HFFc6 (cell line): ENCODE results near the gene BPIFB3. TPM values are rescaled to one million over a fixed set of nuclear protein-coding genes. Genes with fewer than 3 reads are reported as not detected.

Experiments used
- DNase-seq: peaks from one replicate; pipeline ENCODE4 v3.0.0-alpha.2; 2018
- H3K27ac Mint-ChIP-seq: 2 replicates; pipeline ENCODE4 v1.8.0; 2020; ENCODE audit warnings: mild to moderate bottlenecking, mixed read lengths
- H3K27me3 Mint-ChIP-seq: 2 replicates; pipeline ENCODE4 v1.8.0; 2021; ENCODE audit warnings: mild to moderate bottlenecking, moderate library complexity, mixed read lengths; ENCODE audit not compliant: insufficient read depth
- H3K36me3 Mint-ChIP-seq: 2 replicates; pipeline ENCODE4 v1.8.0; 2021; ENCODE audit warnings: low read depth, mixed read lengths
- H3K4me1 Mint-ChIP-seq: 2 replicates; pipeline ENCODE4 v1.8.0; 2020; ENCODE audit warnings: low read depth, mixed read lengths
- H3K4me3 Mint-ChIP-seq: 2 replicates; pipeline ENCODE4 v1.8.0; 2020; ENCODE audit warnings: mild to moderate bottlenecking, moderate library complexity, mixed read lengths
- H3K9me3 Mint-ChIP-seq: 2 replicates; pipeline ENCODE4 v1.8.0; 2020; ENCODE audit warnings: mild to moderate bottlenecking, mixed read lengths
- total RNA-seq, 6 experiments: library from RNA; stranded (reverse); fragmentation: NEBNext Ultra II Directional; extraction: Animal tissue kit (Norgen Biotek cat#: 25700); gene quantifications; 2 replicates in 1 of 6; 3 replicates in 5 of 6; pipeline ENCODE4 v1.2.3, GENCODE V29; 2021
- TF ChIP-seq, protein P1 (sequence below): fragments of 200-600 bp; sonication (generic); IDR thresholded peaks from 2 replicates; pipeline ENCODE4 v1.5.0; 2021; ENCODE audit warnings: antibody characterized with exemption, mild to moderate bottlenecking

The BPIFB3 gene
- total RNA-seq, 6 experiments from 2014 or later = not detected

- TF ChIP-seq, protein P1, sequence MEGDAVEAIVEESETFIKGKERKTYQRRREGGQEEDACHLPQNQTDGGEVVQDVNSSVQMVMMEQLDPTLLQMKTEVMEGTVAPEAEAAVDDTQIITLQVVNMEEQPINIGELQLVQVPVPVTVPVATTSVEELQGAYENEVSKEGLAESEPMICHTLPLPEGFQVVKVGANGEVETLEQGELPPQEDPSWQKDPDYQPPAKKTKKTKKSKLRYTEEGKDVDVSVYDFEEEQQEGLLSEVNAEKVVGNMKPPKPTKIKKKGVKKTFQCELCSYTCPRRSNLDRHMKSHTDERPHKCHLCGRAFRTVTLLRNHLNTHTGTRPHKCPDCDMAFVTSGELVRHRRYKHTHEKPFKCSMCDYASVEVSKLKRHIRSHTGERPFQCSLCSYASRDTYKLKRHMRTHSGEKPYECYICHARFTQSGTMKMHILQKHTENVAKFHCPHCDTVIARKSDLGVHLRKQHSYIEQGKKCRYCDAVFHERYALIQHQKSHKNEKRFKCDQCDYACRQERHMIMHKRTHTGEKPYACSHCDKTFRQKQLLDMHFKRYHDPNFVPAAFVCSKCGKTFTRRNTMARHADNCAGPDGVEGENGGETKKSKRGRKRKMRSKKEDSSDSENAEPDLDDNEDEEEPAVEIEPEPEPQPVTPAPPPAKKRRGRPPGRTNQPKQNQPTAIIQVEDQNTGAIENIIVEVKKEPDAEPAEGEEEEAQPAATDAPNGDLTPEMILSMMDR = no peak
- Mint-ChIP-seq H3K4me3 (no peak overlapping the region), H3K9me3 (no peaks in the 10 kb centered on the region), H3K4me1 (no peaks in the 10 kb centered on the region), H3K36me3 (no peaks in the 10 kb centered on the region), H3K27ac (no peak overlapping the region), H3K27me3 (peaks cover 25% of the 10 kb centered on the region)
- DNase-seq = no peak
Observed at GRCh38 chr20:33091693-33092092, 38.0 kb downstream of the BPIFB3 start.

DNA sequence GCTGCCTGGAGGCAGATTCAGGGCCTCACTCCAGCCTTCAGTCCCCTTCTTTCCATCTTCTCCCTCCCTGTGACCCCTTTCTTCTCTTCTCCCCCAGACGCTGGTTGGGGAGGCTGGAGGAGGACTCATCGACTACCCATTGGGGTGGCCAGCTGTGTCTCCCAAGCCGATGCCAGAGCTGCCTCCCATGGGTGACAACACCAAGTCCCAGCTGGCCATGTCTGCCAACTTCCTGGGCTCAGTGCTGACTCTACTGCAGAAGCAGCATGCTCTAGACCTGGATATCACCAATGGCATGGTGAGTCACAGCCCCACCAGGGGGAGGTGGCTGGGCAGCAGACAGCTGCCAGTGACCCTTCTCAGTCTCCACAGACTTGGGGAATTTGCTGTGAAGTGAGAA, 38.7 kb downstream of the BPIFB3 start:
- Mint-ChIP-seq H3K27me3 (peaks cover 24% of the 10 kb centered on the region), H3K4me1 (no peaks in the 10 kb centered on the region), H3K36me3 (no peaks in the 10 kb centered on the region), H3K4me3 (no peak overlapping the region), H3K9me3 (no peaks in the 10 kb centered on the region), H3K27ac (no peak overlapping the region)
- no peak for DNase-seq
- TF ChIP-seq, protein P1 = no peak

DNA sequence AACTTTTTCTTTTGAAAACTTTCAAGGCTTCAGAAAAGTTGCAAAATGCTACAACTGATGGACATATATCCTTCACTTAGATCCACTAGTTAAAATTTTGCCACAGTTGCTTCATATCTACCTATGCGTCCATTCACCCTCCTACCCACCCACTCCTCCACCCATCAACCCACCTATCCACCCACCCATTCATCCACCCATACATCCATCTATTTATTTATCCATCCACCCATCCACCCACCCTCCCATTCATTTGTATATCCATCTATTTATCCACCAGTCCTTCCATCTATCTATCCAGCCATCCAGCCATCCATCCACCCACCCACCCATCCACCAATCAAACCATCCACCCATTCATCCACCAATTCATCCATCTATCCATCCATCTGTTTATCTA, 39.4 kb downstream of the BPIFB3 start:
- TF ChIP-seq, protein P1 = no peak
- Mint-ChIP-seq H3K27ac (no peak overlapping the region), H3K36me3 (no peaks in the 10 kb centered on the region), H3K27me3 (peaks cover 21% of the 10 kb centered on the region), H3K4me3 (no peak overlapping the region), H3K4me1 (no peaks in the 10 kb centered on the region), H3K9me3 (no peaks in the 10 kb centered on the region)
- DNase-seq = no peak

DNA sequence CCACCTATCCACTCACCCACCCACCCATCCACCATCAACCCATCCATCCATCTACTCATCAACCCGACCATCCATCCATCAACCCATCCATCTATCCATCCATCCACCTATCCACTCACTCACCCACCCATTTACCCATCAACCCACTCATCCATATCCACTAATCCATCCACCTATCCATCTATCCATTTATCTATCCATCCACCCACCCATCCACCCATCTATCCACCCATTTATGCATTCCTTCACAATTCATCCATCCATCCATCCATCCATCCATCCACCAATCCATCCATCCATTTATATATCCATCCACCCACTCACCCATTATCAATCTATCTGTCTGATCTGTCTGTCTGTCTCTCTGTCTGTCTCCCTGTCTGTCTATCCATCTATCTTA, 39.9 kb downstream of the BPIFB3 start:
- Mint-ChIP-seq H3K27ac (no peak overlapping the region), H3K4me1 (no peaks in the 10 kb centered on the region), H3K4me3 (no peak overlapping the region), H3K9me3 (no peaks in the 10 kb centered on the region), H3K36me3 (no peaks in the 10 kb centered on the region), H3K27me3 (peaks cover 21% of the 10 kb centered on the region)
- no peak for DNase-seq
- TF ChIP-seq, protein P1 = no peak

GRCh38 chr20:33095249-33095648, 41.5 kb downstream of the BPIFB3 start:
- H3K4me3 Mint-ChIP-seq = no peak overlapping the region
- DNase-seq = no peak
- TF ChIP-seq, protein P1 = no peak
- H3K27ac Mint-ChIP-seq = no peak overlapping the region
- H3K4me1 Mint-ChIP-seq = no peaks in the 10 kb centered on the region
- no peaks in the 10 kb centered on the region for H3K9me3 Mint-ChIP-seq
- no peaks in the 10 kb centered on the region for H3K36me3 Mint-ChIP-seq
- peaks cover 33% of the 10 kb centered on the region for H3K27me3 Mint-ChIP-seq
